Breast epithelium (tissue), 3 donors: ENCODE measurements around the gene HMGCLL1.

Source experiments
- CTCF ChIP-seq, 3 donors: fragments of 450-650 bp; IDR thresholded peaks; one replicate each; pipeline ENCODE4 v1.5.1; 2016 to 2017; ENCODE audit warnings: antibody characterized with exemption in 3 of 3, mild to moderate bottlenecking in 3 of 3, moderate library complexity in 3 of 3
- POLR2A ChIP-seq: fragments of 450-650 bp; IDR thresholded peaks from one replicate; pipeline ENCODE4 v1.6.1; 2016; ENCODE audit warnings: antibody characterized with exemption, mild to moderate bottlenecking, moderate library complexity
- POLR2AphosphoS5 ChIP-seq, 3 donors: sonication (generic); formaldehyde crosslinking; IDR thresholded peaks; one replicate each; pipeline ENCODE4 v1.6.1; 2017; ENCODE audit warnings: antibody characterized with exemption in 3 of 3

GRCh38 chr6:55495277-55495676 lies 83.7 kb downstream of the HMGCLL1 start:
- no peak for TF ChIP-seq CTCF (IDR thresholded peaks at IDR 0.05)
- TF ChIP-seq POLR2A: no peak
- TF ChIP-seq POLR2AphosphoS5 (IDR thresholded peaks at IDR 0.05): no peak
